Liver (tissue), 9 donors: ENCODE results near the gene BRD3OS. TPM values are rescaled to one million over a fixed set of nuclear protein-coding genes. Genes with fewer than 3 reads are reported as not detected.

Experiments
- DNase-seq: peaks from one replicate; pipeline ENCODE4 v3.0.0-alpha.2; 2017; ENCODE audit warnings: low spot score
- H3K27ac ChIP-seq, 2 donors: one replicate each; pipeline ENCODE4 v1.7.0; 2013; ENCODE audit warnings: inconsistent platforms in 2 of 2, low read length in 2 of 2, control low read depth in 1 of 2, low read depth in 1 of 2, mild to moderate bottlenecking in 1 of 2
- H3K27me3 ChIP-seq, 4 donors: one replicate each; pipeline versions ENCODE4 v1.6.1 to v1.7.0; 2013; ENCODE audit warnings: low read length in 3 of 4, inconsistent platforms in 1 of 4, mild to moderate bottlenecking in 1 of 4, moderate library complexity in 1 of 4; ENCODE audit not compliant: control insufficient read depth in 4 of 4, insufficient read depth in 4 of 4
- H3K36me3 ChIP-seq, 4 donors: one replicate each; pipeline versions ENCODE4 v1.6.1 to v1.7.0; 2013; ENCODE audit warnings: low read length in 3 of 4, mild to moderate bottlenecking in 3 of 4, low read depth in 1 of 4, moderate library complexity in 1 of 4; ENCODE audit not compliant: control insufficient read depth in 4 of 4, insufficient read depth in 3 of 4
- H3K4me1 ChIP-seq, 4 donors: one replicate each; pipeline versions ENCODE4 v1.6.1 to v1.7.0; 2013; ENCODE audit warnings: low read length in 3 of 4, mild to moderate bottlenecking in 3 of 4, moderate library complexity in 1 of 4; ENCODE audit not compliant: control insufficient read depth in 4 of 4, insufficient read depth in 4 of 4
- H3K4me3 ChIP-seq, 3 donors: one replicate each; pipeline versions ENCODE4 v1.6.1 to v1.7.0; 2013; ENCODE audit warnings: low read length in 3 of 3, control low read depth in 1 of 3, low read depth in 1 of 3, mild to moderate bottlenecking in 1 of 3
- H3K9ac ChIP-seq, 2 donors: one replicate each; pipeline ENCODE4 v1.7.0; 2013; ENCODE audit warnings: low read length in 2 of 2, mild to moderate bottlenecking in 2 of 2, moderate library complexity in 2 of 2, control low read depth in 1 of 2, low read depth in 1 of 2
- H3K9me3 ChIP-seq, 4 donors: one replicate each; pipeline versions ENCODE4 v1.6.1 to v1.7.0; 2013; ENCODE audit warnings: low read length in 3 of 4; ENCODE audit not compliant: control insufficient read depth in 4 of 4
- CTCF ChIP-seq: fragments of 150-350 bp; IDR thresholded peaks from 2 replicates; pipeline ENCODE4 v1.5.1; 2017; ENCODE audit warnings: improper control_type of control experiment, low read depth, low read length; ENCODE audit not compliant: missing input control
- EGR1 ChIP-seq, 2 donors: IDR thresholded peaks; 2 replicates each; pipeline ENCODE4 v1.6.1; 2016 to 2018; ENCODE audit warnings: antibody characterized with exemption in 2 of 2, low read depth in 2 of 2
- FOXA1 ChIP-seq: IDR thresholded peaks from 2 replicates; pipeline ENCODE4 v1.6.1; 2016; ENCODE audit warnings: antibody characterized with exemption
- GABPA ChIP-seq, 2 donors: IDR thresholded peaks in 1 of 2; conservative IDR thresholded peaks in 1 of 2; 2 replicates each; pipeline ENCODE4 v1.6.1; 2016; ENCODE audit warnings: antibody characterized with exemption in 2 of 2, mild to moderate bottlenecking in 1 of 2, moderate library complexity in 1 of 2
- HNF4G ChIP-seq: IDR thresholded peaks from 2 replicates; pipeline ENCODE4 v1.6.1; 2016; ENCODE audit warnings: antibody characterized with exemption
- JUND ChIP-seq, 2 donors: IDR thresholded peaks; 2 replicates each; pipeline ENCODE4 v1.6.1; 2016; ENCODE audit warnings: antibody characterized with exemption in 2 of 2
- MAX ChIP-seq: IDR thresholded peaks from 2 replicates; pipeline ENCODE4 v1.6.1; 2016; ENCODE audit warnings: antibody characterized with exemption
- RAD21 ChIP-seq, 2 donors: IDR thresholded peaks; 2 replicates each; pipeline ENCODE4 v1.6.1; 2016; ENCODE audit warnings: antibody characterized with exemption in 2 of 2, mild to moderate bottlenecking in 2 of 2
- REST ChIP-seq: IDR thresholded peaks from 2 replicates; pipeline ENCODE4 v1.6.1; 2016; ENCODE audit warnings: antibody characterized with exemption, mild to moderate bottlenecking
- RXRA ChIP-seq, 2 donors: IDR thresholded peaks; 2 replicates each; pipeline ENCODE4 v1.6.1; 2017 to 2018; ENCODE audit warnings: antibody characterized with exemption in 2 of 2, mild to moderate bottlenecking in 1 of 2
- TAF1 ChIP-seq: conservative IDR thresholded peaks from 2 replicates; pipeline ENCODE4 v1.6.1; 2016; ENCODE audit warnings: antibody characterized with exemption, mild to moderate bottlenecking
- YY1 ChIP-seq: IDR thresholded peaks from 2 replicates; pipeline ENCODE4 v1.6.1; 2016; ENCODE audit warnings: antibody characterized with exemption, mild to moderate bottlenecking
- WGBS: extraction: QIAGEN DNeasy Blood & Tissue Kit; methylation state at CpG from one replicate; pipeline ENCODE4 v1.1.7; 2013; 5-methylcytosine and 5-hydroxymethylcytosine counted together
- polyA plus RNA-seq, 2 donors: library from polyadenylated mRNA; stranded (reverse) in 1 of 2; unstranded in 1 of 2; fragments of 200-250 nt in 1 of 2; fragments of >200 nt in 1 of 2; fragmentation: Nextera tagmentation in 1 of 2; extraction: Ambion mirVana in 1 of 2; gene quantifications; one replicate each; pipeline versions ENCODE4 v1.2.1 to v1.2.3, GENCODE V29; 2013 to 2015
- total RNA-seq, 2 donors: library from RNA; depleted of rRNA; stranded (reverse); fragments of >200 nt; gene quantifications; one replicate each; pipeline ENCODE4 v1.2.3, GENCODE V29; 2014
- TF ChIP-seq, protein P1 (sequence below): IDR thresholded peaks from 2 replicates; pipeline ENCODE4 v1.6.1; 2016; ENCODE audit warnings: antibody characterized with exemption
- donor health status: healthy.
- donor health status: healthy.
- donor health status: healthy.
- donor health status: healthy.
- donor health status: healthy.

BRD3OS gene
- total and polyA plus RNA-seq, 4 donors: 2.1 to 5.1 (median 2.9) TPM

GRCh38 chr9:133986774-133987445, 38.4 kb upstream of the BRD3OS start:
- Histone ChIP-seq H3K4me3 (no peak overlapping the region), H3K9ac (no peak overlapping the region), H3K9me3 (no peaks in the 10 kb centered on the region), H3K36me3 (peaks cover 0 to 3% (median under 1%) of the 10 kb centered on the region in 4 donors), H3K4me1 (peaks cover 10 to 31% (median 14%) of the 10 kb centered on the region in 4 donors), H3K27me3 (no peaks in the 10 kb centered on the region), H3K27ac (no peak overlapping the region)
- TF ChIP-seq GABPA (IDR thresholded peaks at IDR 0.05 in 1 of 2, conservative IDR thresholded peaks at IDR 0.05 in 1 of 2) (no peak), JUND (IDR thresholded peaks at IDR 0.05) (no peak), HNF4G (no peak), RAD21 (IDR thresholded peaks at IDR 0.05) (no peak), CTCF (no peak), EGR1 (IDR thresholded peaks at IDR 0.05; ENCODE audit: low read depth in 2 of 2) (no peak), RXRA (IDR thresholded peaks at IDR 0.05) (no peak), TAF1 (no peak)
- TF ChIP-seq, protein P1, sequence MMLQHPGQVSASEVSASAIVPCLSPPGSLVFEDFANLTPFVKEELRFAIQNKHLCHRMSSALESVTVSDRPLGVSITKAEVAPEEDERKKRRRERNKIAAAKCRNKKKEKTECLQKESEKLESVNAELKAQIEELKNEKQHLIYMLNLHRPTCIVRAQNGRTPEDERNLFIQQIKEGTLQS: no peak
- no peak for DNase-seq
- 87% methylated on average over 13 of the region's 13 CpGs for WGBS

DNA sequence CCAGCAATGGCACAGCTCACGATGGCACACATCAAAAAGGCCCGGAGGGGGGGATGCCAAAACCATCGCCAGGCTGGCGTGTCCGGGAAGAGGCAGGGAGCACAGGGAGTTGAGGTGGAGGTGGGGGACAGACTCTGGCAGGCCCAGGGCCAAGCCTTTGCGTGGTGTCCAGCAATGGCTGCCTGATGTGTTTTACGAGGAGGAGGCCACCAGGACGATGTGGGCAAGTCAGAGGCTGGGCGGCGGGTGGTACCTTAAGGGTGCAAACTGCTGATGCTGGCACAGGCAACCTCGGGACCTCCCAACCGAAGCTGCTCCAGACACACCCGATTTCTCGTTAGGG, 37.9 kb upstream of the BRD3OS start:
- Histone ChIP-seq H3K36me3 (peaks cover 0 to 3% (median under 1%) of the 10 kb centered on the region in 4 donors), H3K9ac (no peak overlapping the region), H3K4me1 (peaks cover 10 to 26% (median 12%) of the 10 kb centered on the region in 4 donors), H3K9me3 (no peaks in the 10 kb centered on the region), H3K4me3 (no peak overlapping the region), H3K27ac (no peak overlapping the region), H3K27me3 (no peaks in the 10 kb centered on the region)
- 94% methylated on average over 14 of the region's 14 CpGs for WGBS
- no peak for DNase-seq
- no peak for TF ChIP-seq RXRA (IDR thresholded peaks at IDR 0.05)
- TF ChIP-seq YY1: no peak
- no peak for TF ChIP-seq JUND (IDR thresholded peaks at IDR 0.05)
- TF ChIP-seq, protein P1: no peak
- no peak for TF ChIP-seq REST
- TF ChIP-seq MAX: no peak
- no peak for TF ChIP-seq FOXA1
- no peak for TF ChIP-seq HNF4G
